GM23248 (cell line): Measurements from ENCODE around the gene EFNB2.

Experiments used
- EZH2 ChIP-seq: fragments of 200-600 bp; sonication (generic); IDR thresholded peaks from 2 replicates; pipeline ENCODE4 v1.6.1; 2018; ENCODE audit warnings: antibody characterized with exemption, mild to moderate bottlenecking; ENCODE audit not compliant: insufficient read depth, poor library complexity, severe bottlenecking
- EZH2phosphoT487 ChIP-seq: fragments of 200-600 bp; sonication (generic); IDR thresholded peaks from 2 replicates; pipeline ENCODE4 v1.6.1; 2018; ENCODE audit warnings: antibody characterized with exemption, moderate library complexity, mild to moderate bottlenecking, low read depth; ENCODE audit not compliant: insufficient read depth

GRCh38 chr13:106522112-106522705 is 13.3 kb downstream of the EFNB2 start:
- TF ChIP-seq EZH2 (no peak), EZH2phosphoT487 (no peak)
